Bronchial epithelial cell (primary cell): ENCODE measurements around the gene ZC3HAV1. TPM values are rescaled to one million over a fixed set of nuclear protein-coding genes. Genes with fewer than 3 reads are reported as not detected.

Source experiments
- DNase-seq: peaks from one replicate; pipeline ENCODE4 v3.0.0-alpha.2; 2010; ENCODE audit warnings: low read depth
- FAIRE-seq: peaks from 2 replicates; lab custom pipeline; 2011; peaks lifted over from hg19 to GRCh38; lab: Jason Lieb, UNC
- H3K27me3 ChIP-seq: 2 replicates; pipeline ENCODE4 v1.5.1; 2011; ENCODE audit warnings: low read length; ENCODE audit not compliant: control insufficient read depth, insufficient read depth
- H3K36me3 ChIP-seq: 2 replicates; pipeline ENCODE4 v1.5.1; 2011; ENCODE audit warnings: low read length; ENCODE audit not compliant: control insufficient read depth, insufficient read depth
- H3K4me3 ChIP-seq: 2 replicates; pipeline ENCODE4 v1.5.1; 2011; ENCODE audit warnings: mild to moderate bottlenecking, low read depth, low read length, control low read depth
- total RNA-seq: library from RNA; depleted of rRNA; stranded (reverse); fragments of >200 nt; gene quantifications from 2 replicates; pipeline ENCODE4 v1.2.1, GENCODE V29; 2014
- TF ChIP-seq, protein P1 (sequence below): IDR thresholded peaks from 2 replicates; pipeline ENCODE4 v1.5.1; 2011; ENCODE audit warnings: mild to moderate bottlenecking, moderate library complexity, low read length, control low read depth, inconsistent platforms; ENCODE audit not compliant: insufficient read depth, severe bottlenecking

Gene ZC3HAV1
- total RNA-seq, 1 donor from 2014 or later: 11.3 TPM

- Histone ChIP-seq H3K36me3 (peaks cover 20% of the 10 kb centered on the region), H3K4me3 (no peak overlapping the region), H3K27me3 (no peaks in the 10 kb centered on the region)
- no peak for DNase-seq
- no peak for FAIRE-seq
- TF ChIP-seq, protein P1, sequence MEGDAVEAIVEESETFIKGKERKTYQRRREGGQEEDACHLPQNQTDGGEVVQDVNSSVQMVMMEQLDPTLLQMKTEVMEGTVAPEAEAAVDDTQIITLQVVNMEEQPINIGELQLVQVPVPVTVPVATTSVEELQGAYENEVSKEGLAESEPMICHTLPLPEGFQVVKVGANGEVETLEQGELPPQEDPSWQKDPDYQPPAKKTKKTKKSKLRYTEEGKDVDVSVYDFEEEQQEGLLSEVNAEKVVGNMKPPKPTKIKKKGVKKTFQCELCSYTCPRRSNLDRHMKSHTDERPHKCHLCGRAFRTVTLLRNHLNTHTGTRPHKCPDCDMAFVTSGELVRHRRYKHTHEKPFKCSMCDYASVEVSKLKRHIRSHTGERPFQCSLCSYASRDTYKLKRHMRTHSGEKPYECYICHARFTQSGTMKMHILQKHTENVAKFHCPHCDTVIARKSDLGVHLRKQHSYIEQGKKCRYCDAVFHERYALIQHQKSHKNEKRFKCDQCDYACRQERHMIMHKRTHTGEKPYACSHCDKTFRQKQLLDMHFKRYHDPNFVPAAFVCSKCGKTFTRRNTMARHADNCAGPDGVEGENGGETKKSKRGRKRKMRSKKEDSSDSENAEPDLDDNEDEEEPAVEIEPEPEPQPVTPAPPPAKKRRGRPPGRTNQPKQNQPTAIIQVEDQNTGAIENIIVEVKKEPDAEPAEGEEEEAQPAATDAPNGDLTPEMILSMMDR: no peak
Measured at GRCh38 chr7:139075871-139076686, 33.4 kb downstream of the ZC3HAV1 start.

GRCh38 chr7:139075031-139075652 is 34.4 kb downstream of the ZC3HAV1 start:
- peaks cover 18% of the 10 kb centered on the region for H3K36me3 ChIP-seq
- DNase-seq: peak; percentile 72

DNA sequence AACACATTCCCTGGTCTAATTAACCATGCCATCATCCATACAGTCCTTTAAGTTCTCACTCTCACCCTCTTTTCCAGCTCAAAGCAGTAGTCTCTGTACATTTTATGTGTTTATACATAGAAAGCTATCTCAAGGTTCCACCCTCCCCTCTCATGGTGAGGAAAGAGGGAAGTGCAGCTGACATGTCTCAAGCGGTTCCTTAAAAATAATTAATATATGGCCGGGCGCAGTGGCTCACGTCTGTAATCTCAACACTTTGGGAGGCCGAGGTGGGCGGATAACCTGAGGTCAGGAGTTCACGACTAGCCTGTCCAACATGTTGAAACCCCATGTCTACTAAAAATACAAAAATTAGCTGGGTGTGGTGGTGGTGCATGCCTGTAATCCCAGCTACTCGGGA is 36.7 kb downstream of the ZC3HAV1 start:
- Histone ChIP-seq H3K27me3 (no peaks in the 10 kb centered on the region), H3K4me3 (no peak overlapping the region), H3K36me3 (peaks cover 13% of the 10 kb centered on the region)
- no peak for DNase-seq
- TF ChIP-seq, protein P1: no peak
- FAIRE-seq: no peak

More at GRCh38 chr7:139075031-139075652, 34.4 kb downstream of the ZC3HAV1 start:
- H3K4me3 ChIP-seq: no peak overlapping the region
- no peak for FAIRE-seq
- TF ChIP-seq, protein P1: peak; percentile 66
- H3K27me3 ChIP-seq: no peaks in the 10 kb centered on the region

GRCh38 chr7:139071680-139072079 is 37.8 kb downstream of the ZC3HAV1 start:
- Histone ChIP-seq H3K27me3 (no peaks in the 10 kb centered on the region), H3K36me3 (peaks cover 13% of the 10 kb centered on the region), H3K4me3 (no peak overlapping the region)
- TF ChIP-seq, protein P1: no peak
- DNase-seq: no peak
- no peak for FAIRE-seq

DNA sequence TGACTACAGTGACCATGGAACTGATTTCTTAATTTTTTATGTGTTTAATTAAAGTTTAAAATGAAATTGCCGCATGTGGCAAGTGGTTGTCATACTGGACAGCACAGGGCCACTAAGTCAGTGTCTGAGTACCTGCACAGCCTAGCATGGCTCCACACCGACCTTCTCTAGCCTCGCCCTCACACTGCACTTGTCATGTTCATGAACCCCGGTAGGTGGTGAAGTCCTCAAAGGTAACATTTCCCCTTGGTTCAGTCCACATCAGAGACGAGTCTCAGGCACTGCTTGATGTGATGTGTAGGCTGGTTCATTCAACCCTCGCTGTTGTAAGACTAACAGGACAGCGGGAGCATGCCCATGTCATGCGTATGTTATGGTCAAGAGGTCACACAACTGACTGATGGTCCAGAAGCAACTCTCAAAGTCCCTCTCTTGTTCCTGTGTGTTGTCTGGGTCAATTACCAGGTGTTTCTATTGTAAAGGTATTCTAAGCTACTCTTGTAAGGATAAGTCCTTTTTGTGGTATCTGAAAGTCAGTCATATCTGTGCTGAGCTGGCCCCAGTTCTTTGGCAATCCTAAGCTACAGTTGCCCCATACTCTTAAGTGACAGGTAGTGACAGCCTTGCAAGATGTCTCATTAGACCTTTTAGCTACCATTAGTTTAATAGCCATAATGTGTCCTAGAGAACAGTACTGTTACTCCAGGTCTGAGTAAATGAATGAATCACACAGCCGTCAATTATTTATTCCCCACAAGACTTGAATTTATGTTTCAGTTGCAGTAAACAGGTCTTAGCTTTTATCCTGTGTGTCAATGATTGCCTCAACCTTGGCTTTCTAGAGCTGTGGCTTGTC is 40.7 kb downstream of the ZC3HAV1 start:
- no peak overlapping the region for H3K4me3 ChIP-seq
- TF ChIP-seq, protein P1: no peak
- DNase-seq (no peak), FAIRE-seq (no peak)
- no peaks in the 10 kb centered on the region for H3K27me3 ChIP-seq
- H3K36me3 ChIP-seq: peaks cover 22% of the 10 kb centered on the region
